IPS-11a (cell line): ENCODE measurements around the gene MRTFA.
"Not testable (repeated sequence)": the region's sequence is repeated elsewhere in the genome, so short reads cannot be mapped to it uniquely, and the experiment has no call there.

ENCODE experiments used
- H3K4me3 ChIP-seq: one replicate; pipeline ENCODE4 v1.5.1; 2013; ENCODE audit warnings: low read depth, low read length, control low read depth

The MRTFA gene

DNA sequence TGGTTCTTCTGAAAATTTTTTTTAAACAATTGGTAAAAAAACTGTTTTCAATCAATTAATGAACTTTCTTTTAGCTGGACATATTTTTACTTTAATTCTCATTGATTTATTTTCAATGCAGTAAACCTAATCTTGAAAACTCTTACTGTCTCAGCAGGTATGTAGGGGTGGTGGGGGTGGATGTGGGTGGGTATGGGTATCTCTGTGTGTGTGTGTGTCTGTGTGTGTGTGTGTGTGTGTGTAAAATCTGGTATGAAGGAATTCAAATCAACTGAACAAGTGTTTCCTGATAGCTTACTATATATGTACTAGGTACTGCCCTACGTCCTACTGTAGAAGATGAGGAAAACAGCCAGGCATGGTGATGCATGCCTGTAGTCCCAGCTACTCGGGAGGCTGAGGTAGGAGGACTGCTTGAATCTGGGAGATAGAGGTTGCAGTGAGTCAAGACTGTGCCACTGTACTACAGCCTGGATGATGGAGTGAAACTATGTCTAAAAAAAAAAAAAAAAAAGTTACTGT, 75.5 kb downstream of the MRTFA start:
- no peak overlapping the region for H3K4me3 ChIP-seq

DNA sequence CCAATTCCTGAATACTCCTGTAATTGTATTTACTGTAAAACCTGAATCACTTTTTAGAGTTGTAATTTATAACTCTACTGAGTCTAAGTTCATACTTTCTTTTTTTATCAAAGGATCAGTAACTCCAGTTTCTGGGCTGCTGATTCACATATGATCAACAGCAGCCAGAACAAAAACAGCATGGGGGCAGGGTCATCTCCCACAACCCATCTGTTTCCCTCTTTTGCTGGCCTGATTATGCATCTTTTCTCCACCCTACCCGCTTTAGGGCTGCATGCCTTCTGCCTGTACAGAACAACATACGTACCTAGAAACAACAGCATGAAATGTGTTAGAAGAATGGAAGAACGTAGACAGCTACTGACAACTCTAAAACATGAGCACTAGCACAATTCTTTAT, 76.0 kb downstream of the MRTFA start:
- H3K4me3 ChIP-seq: no peak overlapping the region

DNA sequence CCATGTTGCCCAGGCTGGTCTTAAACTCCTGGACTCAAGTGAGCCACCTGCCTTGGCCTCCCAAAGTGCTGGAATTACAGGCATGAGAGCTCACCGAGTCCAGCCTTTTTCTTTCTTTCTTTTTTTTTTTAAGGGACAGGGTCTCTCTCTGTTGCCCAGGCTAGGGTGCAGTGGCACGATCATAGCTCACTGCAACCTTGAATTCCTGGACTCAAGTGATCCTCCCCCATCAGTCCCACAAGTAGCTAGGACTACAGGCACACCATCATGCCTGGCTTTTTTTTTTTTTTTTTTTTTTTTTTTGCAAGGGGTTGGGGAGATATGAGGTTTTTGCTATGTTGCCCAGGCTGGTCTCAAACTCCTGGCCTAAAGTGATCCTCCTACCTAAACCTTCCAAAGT, 78.5 kb downstream of the MRTFA start:
- H3K4me3 ChIP-seq: no peak overlapping the region

DNA sequence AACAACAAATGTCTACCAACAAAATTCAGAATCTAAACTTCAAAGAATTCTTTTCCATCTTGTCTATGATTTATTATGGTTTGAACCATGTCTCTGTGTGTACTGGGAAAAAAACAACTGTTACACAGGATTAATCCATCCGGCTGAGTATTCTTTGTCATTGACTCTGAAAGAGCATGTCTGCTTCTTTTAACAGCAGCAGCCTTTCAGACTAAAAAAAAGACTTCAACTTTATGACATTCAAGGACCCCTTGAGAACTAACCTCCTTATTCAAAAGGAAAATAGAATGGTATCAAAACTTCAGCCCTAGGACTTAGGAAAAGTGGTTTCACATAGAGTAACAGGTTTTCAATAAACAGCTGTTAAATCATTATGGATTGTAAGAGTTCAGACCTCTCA, 79.9 kb downstream of the MRTFA start:
- no peak overlapping the region for H3K4me3 ChIP-seq

DNA sequence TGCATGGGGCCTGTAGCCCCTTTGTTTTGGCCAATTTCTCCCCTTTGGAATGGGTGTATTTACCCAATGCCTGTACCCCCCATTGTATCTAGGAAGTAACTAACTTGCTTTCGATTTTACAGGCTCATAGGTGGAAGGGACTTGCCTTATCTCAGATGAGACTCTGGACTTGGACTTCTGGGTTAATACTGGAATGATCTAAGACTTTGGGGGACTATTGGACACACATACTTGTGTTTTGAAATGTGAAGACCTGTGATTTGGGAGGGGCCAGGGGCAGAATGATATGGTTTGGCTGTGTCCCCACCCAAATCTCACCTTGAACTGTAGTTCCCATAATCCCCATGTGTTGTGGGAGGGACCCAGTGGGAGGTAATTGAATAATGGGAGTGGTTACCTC, 82.5 kb downstream of the MRTFA start:
- not testable (repeated sequence) for H3K4me3 ChIP-seq

DNA sequence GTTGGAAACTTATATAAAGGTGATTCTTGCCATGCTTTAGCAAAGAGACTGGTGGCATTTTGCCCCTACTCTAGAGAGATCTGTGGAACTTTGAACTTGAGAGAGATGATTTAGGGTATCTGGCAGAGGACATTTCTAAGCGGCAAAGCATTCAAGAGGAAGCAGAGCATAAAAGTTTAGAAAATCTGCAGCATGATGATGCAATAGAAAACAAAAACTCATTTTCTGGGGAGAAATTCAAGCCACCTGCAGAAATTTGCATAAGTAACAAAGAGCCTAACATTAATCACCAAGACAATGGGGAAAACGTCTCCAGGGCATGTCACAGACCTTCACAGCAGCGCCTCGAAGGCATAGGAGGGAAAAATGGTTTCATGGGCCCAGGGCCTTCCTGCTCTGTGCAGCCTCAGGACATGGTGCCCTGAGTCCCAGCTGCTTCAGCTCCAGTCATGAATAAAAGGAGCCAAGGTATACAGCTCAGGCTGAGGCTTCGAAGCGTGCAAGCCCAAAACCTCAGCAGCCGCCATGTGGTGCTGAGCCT, 83.4 kb downstream of the MRTFA start:
- H3K4me3 ChIP-seq: no peak overlapping the region

DNA sequence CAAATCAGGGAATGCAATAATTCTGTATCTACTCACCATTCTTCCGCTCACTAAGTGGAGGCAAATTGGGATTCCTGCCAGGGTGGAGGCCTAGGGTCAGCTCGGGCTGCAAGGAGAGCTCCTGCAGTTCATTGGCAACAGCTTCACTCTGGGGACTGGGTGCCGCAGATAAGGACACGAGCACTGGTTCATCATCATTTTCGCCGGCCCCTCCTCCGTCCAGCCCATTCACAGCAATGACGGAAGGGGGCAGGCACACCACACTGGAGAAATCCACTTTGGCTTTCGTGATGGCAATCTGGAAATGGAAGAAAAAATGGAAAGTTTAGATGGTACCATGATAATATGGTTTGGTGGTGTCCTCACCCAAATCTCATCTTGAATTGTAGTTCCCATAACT, 84.4 kb downstream of the MRTFA start:
- no peak overlapping the region for H3K4me3 ChIP-seq

DNA sequence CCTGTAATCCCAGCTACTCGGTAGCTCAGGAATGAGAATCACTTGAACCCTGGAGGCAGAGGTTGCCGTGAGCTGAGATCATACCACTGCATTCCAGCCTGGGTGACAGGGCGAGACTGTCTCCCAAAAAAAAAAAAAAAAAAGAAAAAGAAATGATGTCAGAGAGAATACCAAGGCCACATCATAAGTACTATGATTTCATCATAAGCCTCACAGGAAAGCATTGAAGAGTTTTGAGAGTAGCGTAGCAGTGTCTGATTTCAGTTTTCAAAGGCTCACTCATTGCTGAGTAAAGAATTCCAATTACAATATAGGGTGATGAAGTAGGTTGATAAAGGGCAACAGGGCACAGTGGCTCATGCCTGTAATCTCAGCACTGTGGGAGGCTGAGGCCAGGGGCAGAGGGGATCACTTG, 88.8 kb downstream of the MRTFA start:
- no peak overlapping the region for H3K4me3 ChIP-seq

DNA sequence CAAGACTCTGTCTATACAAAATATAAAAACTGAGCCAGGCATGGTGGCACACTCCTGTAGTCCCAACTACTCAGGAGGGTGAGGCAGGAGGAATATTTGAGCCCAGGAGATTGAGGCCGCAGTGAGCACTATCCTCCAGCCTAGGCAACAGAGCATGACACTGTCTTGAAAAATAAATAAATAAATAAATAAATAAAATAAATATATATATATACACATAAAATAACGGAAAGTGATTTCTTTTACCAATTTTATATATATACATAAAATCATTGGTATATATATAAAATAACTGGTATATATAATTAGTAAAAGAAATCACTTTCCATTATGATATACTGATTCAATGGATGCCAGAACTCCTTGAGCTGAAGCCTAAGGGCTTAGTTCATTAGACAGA, 91.8 kb downstream of the MRTFA start:
- no peak overlapping the region for H3K4me3 ChIP-seq

DNA sequence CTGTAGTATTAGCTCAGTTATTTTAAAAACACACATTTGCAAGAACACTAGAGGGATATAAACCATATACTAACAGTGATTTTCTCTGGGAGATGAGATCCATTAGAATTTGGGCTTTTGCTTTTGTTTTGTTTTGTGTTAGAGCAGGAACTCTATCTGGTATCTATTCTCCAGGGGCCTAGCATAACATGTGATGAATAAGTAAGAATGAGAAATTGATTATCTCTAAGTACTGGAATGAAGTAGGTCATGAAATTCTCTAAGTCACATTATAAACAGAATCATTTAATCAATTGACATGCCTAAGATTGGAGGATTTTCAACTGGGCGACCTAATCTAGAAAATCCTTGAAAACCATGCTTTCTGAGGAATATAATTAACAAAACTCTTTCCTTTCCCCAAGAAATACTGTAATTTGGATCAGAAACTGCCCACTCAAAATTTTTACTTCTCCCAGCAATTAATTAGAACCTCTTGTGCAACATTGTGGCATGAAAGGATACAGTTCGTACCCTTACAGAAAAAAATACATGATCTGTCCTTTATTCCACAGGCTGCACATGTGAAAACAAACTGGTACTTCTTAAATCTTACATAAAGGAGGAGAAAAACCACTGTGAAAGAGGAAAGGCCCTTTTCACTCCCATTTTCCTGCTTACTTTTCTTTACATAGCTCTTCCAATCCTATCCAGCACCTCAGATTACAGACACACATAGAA, 93.5 kb downstream of the MRTFA start:
- no peak overlapping the region for H3K4me3 ChIP-seq

DNA sequence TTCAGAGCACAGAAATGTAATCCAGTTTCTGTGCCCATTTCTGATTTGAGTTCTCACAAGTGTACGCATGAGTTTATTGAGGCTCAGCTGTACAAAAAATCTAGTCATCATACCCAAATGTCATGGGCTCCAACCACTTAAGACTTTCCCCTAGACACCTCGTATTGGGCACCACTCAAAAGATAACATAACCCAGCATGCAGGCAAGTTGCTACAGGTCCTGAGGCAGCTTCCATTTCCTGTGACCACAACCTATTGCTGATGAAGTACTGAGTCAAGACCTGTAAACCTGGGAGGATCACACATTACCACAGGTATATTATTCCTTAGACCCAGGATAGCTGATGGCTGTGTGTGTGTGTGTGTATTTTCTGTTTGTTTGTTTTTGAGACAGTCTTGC, 95.2 kb downstream of the MRTFA start:
- no peak overlapping the region for H3K4me3 ChIP-seq

DNA sequence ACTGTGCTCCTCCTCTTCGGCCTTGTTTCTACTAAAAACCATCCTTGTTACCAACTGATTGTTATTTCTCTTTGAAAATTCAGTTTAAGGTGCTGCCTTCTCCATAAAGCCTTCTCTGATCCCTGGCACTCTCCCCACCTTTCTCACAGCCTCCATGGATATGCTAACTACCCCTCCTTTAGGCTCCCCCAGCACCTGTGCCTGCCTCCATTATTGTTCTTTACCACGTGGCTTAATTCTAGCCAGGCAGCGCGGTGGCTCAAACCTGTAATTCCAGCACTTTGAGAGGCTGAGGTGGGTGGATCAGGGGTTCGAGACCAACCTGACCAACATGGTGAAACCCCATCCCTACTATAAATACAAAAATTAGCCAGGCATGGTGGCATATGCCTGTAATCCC, 96.3 kb downstream of the MRTFA start:
- H3K4me3 ChIP-seq: no peak overlapping the region

DNA sequence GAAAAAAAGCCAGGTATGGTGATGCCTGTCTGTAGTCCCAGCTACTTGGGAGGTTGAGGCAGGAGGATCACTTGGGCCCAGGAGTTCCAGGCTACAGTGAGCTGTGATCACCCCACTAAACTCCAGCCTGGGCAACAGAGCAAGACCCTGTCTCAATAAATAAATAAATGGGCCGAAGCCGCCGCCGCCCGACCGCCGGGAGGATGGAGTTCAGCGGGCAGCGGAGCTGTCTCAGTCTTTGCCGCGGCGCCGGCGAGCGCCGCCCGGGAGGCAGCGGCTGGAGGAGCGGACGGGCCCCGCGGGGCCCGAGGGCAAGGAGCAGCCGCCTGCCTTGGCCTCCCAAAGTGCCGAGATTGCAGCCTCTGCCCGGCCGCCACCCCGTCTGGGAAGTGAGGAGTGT, 100.4 kb downstream of the MRTFA start:
- H3K4me3 ChIP-seq: not testable (repeated sequence)

DNA sequence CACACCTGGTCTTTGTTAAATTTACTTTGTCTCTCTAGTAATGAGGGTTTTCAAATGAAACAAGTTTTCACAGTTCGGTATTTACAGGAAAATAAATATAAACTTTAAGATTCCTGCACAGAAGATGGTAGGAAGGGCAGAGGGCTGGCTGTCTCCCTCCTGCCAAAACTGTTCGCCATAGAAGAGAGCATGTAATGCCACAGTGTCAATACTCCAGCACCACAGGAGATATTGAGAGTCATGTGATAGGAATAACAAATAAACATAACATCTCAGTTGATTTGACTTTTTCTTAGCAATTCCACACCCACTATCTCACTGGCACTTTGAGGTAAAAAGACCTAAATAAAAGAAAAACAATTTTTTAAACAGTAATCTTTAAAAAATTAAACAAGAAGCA, 100.9 kb downstream of the MRTFA start:
- H3K4me3 ChIP-seq: no peak overlapping the region

DNA sequence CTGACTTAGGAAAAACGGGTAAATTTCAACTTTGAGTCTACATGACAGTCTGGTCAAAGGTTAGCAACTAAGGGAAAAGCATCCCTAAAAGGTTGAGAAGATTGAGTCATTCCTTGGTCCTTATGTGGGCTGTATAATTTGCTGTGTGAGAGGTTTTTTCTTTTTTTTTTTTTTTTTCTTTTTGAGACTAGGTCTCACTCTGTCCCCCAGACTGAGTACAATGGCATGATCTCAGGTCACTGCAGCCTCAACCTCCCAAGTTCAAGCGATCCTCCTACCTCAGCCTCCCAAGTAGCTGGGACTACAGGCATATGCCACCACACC, 101.4 kb downstream of the MRTFA start:
- H3K4me3 ChIP-seq: no peak overlapping the region

DNA sequence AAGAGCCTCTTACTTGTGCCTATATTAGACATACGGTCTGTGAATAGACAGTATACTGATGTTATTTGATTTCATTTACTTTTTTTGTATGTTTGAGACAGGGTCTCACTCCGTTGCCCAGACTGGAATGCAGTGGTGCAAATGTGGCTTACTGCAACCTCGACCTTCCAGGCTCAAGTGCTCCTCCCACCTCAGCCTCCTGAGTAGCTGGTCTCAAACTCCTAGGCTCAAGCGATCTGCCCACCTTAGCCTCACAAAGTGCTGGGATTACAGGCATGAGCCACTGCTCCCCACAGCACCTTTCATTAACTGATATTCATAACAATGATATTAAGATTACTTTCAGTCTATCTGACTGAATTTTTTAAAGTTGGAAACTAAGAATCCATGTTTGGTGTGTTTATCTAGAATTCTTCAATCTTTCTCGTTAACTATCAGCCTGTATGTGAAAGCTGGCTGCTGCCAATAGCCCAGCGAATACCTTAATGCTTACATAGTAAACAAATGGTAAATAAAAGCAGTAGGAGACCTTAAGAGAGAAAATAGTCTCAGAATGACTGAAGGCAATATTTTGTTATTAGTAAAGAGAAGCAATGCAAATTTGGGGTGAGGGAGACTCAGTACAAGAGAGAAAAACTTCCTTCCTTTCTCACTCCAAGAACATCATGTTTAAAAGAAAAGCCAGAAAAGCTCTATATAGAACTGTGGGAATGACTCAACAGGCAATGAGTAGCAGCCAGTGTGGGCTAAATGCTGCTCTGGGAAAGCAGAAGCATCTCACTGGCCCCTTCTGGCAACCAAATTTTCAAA, 101.9 kb downstream of the MRTFA start:
- no peak overlapping the region for H3K4me3 ChIP-seq

DNA sequence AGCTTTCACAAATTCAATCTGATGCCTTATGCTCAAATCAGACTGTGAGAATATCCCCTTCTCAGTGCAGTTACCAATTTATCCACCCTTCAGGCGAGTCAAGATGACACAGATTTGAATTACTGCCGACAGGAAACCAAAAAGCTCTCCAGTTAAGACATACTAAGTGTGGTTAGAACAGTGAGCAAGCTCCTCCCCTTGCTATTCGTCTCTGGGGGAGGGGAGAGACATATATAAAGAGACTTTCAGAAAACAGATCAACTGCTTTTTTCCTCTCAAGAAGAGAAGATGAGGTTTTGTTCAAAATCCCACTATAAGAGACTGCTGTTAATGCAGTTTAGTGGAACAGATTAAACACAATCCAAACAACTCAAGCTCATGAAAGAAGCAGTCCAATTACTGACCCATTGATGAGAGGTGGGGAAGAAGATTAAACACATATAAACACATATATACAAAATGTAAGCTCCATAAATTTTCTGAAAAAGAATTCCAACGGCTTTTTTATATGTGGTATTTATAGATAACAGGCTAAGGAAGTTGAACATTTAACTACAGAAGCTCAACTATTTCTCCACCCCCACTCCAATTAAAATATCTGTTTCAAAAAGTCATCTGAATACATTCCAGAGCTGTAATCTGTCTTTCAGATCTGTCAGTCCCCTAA, 102.7 kb downstream of the MRTFA start:
- no peak overlapping the region for H3K4me3 ChIP-seq

DNA sequence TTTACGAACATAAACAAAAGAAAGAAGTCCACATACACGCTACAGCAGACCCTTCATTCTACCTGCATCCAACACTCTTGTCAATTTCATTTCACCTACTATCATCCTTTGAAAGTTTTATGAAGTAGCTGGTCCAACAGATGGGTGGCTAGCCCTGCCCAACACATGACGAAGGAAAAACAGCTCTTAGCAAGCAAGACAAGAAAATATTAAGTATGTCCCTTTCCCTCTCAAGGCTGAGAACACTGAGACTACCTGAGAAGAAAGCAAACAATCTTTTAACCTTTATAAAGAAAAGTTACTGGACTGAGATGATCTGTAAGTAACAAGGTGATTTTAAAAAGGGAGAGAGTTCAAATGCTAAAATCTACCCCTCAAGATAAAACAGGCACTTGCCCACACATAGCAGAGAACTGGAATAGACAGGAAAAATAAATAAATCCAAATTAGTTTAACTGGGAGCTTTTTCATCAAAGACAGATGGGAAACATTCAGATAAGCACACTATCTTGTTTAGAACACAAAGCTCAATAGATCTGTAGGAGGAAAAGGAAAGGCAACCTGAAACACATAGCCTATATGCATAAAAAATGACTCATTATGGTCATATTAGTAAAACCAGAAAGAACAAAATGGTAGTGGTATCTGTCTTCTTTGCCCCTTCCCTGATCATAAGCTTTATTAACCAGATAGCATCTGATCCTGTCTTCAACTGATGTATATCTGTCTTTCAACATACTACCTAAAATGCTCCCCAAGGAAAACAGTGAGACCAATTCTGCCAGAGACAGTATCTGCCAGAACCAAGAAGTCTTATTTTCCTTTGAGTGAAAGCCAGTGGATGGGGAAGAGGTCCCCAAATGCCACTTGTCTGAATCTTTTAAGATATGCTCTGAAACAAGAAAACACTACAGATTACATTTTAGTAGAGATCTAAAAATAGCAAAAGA, 104.3 kb downstream of the MRTFA start:
- no peak overlapping the region for H3K4me3 ChIP-seq

DNA sequence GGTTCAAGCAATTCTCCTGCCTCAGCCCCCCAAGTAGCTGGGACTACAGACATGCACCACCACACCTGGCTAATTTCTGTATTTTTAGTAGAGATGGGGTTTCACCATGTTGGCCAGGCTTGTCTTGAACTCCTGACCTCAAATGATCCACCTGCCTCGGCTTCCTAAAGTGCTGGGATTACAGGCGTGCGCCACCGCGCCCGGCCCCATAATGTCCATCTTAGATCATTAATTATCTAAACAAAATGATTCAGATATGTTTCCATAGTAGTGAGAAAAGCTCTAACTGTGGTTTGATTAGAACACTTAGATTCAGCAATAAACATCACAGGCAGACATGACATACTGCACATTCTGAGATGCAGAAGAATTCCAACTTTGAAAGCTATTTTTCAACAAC, 106.1 kb downstream of the MRTFA start:
- H3K4me3 ChIP-seq: not testable (repeated sequence)

DNA sequence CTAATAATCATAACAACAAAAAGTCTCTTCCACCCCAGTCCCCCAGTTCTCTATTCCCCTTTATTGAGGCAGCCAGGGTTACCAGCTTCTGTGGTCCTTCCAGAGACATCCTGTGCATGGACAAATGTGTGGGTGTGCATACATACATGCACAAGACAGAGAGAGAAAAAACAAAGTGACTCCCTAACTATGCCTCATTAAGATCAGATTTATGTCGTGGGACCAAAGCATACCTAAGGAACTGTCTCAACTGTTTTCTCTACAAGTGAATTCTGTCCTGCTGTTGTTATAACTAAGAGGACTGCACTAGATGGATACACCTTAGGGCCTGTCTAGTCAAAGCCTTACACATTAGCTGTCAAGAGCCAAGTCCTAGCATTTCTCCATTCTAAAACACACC, 106.7 kb downstream of the MRTFA start:
- no peak overlapping the region for H3K4me3 ChIP-seq

DNA sequence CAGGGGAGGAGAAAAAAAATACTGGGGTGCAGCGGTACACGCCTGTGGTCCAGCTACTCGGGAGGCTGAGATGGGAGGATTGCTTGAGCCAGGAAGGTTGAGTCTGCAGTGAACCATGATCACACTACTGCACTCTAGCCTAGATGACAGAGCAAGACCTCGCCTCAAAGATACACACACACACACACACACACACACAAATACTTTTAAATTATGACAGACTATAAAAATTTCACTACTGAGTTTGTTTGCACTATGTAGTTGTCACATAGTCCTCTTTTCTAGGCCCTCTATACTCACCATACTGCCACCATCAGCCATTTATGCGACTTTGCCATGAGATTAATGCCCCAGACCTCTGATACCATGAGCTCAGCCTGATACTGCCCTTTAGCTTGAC, 109.6 kb downstream of the MRTFA start:
- no peak overlapping the region for H3K4me3 ChIP-seq
